Stimulated activated CD4-positive, alpha-beta T cell treated with anti-CD3 and anti-CD28 coated beads, Interleukin-2, amount 100 ng/mL, for 24 hours (primary cell): Measurements from ENCODE around the gene RFX2.
"Not testable (repeated sequence)": the region's sequence is repeated elsewhere in the genome, so short reads cannot be mapped to it uniquely, and the experiment has no call there.

Experiments
- DNase-seq, 2 donors: peaks; one replicate each; pipeline ENCODE4 v3.0.0-alpha.2; 2020

The RFX2 gene

DNA sequence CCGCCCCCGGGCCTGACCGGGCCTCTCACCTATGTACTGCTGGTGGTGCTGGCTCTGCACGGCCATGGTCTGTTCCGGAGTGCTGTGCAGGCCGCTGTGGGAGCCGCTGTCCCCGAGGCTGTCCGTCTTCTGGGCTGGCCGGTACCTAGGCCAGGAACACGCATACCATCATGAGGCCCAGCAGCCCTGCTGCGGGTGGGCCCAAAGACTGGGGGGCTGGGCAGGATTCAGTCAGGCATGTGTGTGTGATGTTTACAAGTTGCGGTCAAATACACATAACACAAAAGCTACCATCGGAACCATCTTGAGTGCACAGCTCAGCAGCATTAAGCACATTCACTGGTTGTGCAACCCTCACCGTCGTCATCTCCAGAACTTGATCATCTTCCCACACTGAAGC, 100.2 kb downstream of the RFX2 start:
- DNase-seq = no peak

DNA sequence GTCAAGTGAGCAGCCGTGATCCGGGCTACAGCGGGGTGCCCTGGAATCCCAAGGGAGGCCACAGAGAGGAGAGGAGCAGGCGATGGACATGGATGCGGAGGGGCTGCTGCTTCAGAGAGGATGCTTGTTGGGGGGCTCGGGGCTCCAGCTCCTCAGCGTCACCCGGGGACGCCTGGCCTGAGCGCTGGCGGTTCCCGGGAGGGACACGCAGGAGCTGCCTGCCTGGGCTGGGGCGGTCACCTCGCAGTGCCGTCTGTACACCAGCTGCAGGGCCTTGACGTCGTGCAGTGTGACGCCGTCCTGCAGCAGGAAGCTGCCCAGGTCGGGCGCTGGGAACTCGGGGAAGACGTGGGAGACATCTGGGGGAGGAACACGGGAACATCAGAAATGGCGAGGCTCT, 102.4 kb downstream of the RFX2 start:
- DNase-seq = no peak

DNA sequence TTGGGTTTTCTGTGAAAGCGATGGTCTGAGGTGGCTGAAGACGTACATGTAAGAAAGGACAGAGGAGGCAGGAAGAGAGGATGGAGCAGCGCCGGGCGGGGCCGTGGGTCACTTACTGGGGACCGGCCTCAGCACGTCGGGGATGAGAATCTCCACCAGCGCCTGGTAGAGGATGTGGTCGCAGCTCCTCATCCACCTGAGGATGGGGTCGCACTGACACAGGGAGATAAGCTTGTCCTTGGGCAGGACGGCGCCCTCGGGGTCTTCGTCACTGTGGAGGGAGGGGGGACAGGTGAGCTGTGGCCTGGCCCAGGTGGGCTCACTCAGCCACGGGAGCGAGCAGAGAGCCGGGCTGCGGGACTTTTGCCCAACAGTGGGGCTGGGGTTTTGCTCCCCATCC, 103.4 kb downstream of the RFX2 start:
- no peak for DNase-seq

DNA sequence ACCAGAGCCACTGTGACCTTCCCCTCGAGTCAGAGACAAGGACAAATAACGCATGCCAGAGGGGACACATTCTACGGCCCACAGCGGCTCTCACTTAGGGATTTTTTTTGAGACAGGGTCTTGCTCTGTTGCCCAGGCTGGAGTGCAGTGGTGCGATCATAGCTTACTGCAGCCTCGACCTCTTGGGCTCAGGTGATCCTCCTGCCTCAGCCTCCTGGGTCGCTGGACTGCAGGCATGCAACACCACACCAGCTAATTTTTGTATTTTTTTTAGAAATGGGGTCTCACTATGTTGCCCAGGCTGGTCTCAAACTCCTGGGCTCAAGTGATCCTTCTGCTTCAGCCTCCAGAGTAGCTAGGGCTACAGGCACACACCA, 104.2 kb downstream of the RFX2 start:
- not testable (repeated sequence) for DNase-seq

DNA sequence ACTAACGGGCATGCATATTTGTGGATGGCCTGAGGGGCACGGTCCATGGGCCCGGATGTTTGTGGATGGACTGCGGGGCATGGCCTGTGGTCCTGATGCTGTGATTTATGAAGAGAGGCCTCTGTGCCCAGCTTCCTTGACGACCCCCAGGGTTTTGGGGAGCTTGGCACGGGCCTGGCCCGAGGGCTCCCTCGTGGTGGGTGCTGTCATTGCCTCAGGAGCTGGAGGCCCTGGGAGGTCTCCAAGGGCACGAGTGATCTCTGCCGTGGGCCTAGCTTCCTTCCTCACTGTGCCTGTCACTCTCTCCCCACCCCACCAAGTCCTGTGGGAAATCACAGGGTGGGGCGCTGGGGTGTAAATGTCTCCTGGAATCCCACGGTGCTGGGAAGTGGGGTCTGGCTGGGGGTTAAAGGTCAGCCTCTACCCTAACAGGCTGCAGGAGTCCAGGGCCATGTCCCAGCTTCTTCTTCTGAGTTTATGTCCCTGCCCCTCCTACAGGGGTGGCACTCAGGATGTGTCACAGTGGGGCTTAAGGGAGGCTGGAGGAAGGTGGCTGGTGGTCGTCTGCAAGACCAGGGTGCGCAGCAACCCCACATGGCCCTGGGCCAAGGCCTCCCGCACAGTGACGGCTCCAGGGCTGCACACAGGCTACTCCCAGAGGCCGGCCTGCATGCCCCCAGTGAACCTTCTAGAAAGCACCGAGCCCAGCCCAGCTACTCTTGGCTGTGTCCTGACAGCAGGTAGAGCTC, 104.8 kb downstream of the RFX2 start:
- no peak for DNase-seq

DNA sequence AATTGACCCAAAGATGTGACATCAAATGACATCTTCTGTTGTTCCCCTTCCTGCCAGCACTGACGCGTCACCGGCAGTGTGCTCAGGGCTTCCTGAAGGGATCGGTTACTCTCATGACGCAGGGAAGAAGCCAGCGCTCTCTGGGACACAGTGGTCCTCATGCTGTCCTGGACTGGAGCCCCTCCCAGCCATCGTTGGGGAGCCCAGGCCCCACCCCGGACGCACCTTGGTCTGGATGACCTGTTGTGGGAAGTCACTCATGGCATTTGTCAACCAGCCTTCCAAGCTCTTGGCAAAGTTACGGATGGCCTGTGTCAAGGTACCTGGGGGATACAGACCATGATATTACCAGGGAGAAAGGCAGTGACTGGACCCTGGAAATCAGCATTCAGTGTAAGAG, 106.3 kb downstream of the RFX2 start:
- DNase-seq = no peak

DNA sequence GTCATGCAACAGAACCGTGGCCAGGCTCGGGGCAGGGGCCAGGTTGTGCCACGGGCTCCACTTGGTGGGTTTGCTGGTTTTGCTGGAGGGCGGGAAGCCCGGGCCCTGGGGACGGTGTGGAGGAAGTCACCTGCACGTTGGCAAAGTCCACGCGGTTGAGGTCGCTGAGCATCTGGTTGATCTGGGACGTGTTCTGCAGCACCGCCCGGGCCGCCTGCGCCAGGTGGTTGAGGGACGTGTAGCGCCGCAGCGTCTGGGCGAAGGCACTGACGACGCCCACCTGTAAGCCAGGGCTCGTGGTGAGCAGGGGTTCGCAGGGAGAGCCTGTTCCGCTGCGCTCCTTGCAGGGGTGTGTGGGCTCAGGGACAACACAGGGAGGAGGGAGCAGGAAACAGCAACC, 107.7 kb downstream of the RFX2 start:
- DNase-seq = no peak

DNA sequence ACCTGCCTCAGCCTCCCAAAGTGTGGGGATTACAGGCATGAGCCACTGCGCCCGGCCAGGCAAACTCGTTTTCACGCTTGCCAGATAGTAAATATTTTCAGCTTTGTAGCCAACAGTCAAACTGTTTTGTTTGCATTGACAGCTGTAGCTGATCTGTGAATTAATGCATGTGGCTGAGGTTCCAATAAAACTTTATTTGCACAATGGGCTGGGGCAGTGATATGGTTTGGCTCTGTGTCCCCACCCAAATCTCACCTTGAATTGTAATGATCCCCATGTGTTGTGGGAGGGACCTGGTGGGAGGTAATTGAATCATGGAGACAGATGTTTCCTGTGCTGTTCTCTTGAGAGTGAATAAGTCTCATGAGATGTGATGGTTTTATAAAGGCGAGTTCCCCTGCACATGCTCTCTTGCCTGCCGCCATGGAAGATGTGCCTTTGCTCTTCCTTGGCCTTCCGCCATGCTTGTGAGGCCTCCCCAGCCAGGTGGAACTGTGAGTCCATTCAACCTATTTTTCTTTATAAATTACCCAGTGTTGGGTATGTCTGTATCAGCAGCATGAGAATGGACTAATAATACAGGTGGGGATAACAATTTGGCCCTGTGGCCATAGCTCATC, 110.0 kb downstream of the RFX2 start:
- no peak for DNase-seq

DNA sequence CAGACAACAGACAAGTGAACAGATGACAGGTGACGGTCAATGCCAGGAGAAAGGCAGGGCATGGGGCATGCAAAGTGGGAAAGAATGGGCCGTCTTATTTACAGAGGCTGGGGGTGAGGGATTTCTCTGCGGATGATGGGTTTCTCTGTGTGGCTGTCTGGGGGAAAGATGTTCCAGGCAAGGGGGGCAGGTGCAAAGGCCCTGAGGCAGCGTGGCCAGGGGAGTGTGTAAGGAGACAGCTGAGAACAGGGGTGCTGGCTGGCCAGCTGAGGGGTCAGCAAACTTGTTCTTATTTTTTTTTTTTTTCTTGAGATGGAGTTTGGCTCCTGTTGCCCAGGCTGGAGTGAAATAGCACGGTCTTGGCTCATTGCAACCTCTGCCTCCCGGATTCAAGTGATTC, 110.6 kb downstream of the RFX2 start:
- DNase-seq = no peak

DNA sequence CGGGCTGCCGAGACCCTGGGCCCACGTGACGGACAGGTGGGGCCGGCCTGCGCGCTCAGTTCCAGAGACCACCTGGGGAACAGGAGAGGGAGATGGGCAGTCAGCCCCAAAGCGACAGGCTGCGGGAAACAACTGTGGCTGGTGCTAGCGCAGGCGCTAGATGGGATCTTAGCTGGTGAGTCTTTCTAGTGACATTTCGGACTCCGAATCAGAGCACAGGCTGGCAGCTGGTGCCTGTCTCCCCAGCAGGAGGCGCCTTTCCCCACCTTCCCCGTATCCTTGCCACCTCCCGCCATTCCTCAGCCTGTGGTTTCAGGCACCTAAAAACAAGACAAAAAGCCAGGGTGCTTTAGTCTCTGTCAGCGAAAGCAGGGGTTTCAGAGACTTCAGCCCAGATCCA, 112.9 kb downstream of the RFX2 start:
- DNase-seq = no peak

DNA sequence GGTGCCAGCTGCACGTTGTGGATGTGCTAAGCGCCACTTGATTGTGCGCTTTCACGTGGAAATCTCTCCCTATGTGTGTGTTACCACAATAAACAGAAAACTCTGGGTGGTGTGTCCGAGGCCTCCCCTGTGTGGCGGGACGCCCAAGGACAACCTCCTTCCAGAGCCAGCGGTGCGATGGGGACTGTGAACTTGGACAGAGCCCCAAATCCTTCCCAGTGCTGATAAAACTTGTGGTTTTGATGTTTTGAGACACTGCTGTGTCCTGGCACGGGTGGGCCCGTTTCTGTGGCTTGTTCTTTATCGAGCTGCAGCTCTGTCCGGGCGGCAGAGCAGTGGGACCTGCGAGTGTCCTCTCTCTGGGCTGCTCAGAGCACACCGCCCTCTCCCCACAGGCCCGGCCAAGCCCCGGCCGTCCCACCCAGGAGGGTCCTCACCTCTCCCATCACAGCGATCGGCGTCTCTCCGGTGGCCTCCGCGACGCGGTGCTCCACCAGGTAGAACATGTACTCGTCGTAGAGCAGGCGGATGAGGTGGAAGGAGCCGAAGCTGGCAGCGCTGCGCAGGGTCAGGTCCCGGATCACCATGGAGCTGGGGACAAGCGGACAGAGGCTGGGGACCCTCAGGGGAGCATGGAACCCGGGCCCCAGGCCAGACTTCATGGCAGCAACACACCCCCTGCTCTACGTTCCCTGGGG, 113.5 kb downstream of the RFX2 start:
- no peak for DNase-seq

DNA sequence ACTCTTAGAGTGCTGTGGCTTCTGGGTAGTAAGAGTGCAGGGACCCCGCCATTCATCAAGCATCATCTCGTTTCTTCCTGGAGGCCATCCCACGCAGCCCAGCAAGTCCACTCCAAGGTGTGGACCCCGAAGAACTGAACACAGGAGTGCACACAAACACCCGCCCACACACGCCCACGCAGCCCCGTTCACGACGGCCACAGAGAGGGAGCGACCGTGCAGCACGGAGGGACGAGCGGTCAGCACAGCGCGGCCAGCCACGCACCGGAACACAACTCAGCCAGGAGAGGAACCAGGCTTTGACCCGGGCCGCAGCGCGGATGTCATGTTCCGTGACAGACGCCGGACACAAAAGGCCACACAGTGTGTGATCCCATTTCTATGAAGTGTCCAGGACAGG, 114.2 kb downstream of the RFX2 start:
- DNase-seq = no peak

DNA sequence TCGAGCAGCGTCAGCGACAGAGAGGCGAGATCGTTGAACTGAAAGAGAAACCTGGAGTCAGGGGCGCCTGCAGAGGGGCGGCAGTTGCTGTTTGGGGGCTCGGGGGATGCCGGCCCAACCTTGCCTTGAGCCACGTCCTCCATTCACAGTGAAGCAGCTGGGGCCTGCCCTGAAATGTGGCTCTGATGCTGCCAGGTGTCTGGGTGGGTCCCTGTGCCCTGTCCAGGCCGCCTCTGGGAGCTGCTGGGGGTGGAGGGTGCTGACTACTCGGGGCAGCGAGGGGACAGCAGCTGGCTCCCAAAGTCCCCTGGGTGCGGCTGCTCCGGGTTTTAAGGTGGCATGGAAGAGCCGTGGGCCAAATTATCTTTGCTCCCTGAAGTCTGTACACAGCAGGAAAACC, 114.7 kb downstream of the RFX2 start:
- DNase-seq = no peak

DNA sequence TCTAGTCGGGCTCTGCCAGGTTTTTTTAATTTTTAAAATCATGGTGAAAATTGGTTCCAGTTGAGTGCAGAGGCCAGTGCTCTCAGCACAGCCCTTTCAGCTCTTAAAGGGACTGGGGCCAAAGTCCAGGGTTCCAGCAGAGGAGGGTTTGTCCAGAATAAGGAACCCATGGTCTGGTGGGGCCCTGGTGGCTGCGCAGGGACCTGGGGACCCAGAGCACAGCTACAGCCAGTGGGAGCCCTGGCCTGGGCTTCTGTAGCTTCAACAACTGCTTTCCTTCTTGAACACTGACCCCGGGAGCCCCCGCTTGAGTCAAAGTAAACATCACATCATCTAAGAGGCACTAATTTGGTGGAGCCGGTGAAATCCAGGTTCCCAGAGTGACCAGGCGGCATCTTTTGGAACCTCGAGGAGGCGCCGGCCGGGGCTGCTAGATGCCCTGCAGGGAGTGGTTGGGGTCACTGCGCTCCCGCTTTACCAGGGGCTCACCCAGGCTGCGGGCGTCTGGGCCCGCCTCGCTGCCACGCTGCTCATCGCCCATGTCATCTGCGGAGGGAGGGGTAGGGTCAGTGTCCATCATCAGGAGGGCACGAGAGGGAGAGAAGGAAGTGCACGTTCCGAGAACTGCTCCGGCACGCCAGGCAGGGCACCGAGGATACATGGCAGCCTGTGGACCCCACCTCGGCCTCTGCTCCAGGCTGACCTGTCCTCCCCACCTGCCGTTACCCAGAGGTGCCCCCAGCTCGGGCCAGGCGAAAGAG, 115.7 kb downstream of the RFX2 start:
- DNase-seq = no peak

DNA sequence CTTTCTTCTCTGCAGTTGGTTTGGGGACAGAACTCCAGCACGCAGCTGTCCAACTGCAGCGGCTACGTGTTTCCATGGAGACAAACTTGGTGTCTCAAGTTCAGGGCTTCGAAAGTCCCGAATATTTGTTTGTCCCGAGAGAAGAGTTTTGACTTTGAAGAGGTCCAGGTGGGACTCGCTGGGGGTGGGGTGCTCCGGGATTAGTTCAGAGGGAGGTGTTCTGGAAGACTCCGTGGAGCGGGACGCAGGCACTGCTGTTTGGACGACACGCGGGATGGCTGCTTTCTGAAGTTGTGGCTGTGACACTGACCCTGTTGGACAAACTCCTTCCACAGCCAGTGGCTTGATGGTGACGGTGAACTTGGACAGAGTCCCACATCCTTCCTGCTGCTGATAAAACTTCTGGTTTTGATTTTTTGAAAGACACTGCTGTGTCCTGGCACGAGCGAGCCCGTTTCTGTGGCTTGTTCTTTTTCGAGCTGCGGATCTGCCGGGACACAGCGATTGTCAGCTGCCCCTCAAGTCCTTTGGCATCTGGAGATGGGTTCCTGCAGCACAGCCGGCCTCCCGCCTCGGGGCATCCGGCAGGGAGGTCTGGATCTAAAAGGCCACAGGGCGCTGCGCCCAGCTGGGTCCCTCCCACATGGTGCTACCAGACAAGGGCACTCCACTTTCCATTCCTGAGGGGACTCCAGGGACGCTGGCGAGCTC, 116.5 kb downstream of the RFX2 start:
- no peak for DNase-seq

DNA sequence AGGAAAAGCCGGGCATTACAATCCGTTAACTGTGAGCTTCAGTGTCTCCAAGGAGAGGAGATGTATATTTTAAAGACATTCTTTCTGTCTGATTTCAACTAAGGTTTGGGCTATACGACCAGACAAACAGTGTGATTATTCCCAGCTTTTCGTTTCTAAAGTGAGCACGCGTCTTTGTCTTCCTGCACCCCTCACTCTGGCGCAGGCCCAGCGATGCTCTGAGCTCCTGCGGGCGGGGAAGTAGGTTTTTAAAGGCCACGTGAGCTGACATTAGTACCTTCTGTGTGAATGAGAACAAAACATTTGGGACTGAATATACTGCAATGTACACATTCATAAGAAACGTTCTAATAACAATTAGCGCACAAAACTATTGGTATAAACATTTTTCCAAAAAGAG, 117.1 kb downstream of the RFX2 start:
- DNase-seq = no peak

DNA sequence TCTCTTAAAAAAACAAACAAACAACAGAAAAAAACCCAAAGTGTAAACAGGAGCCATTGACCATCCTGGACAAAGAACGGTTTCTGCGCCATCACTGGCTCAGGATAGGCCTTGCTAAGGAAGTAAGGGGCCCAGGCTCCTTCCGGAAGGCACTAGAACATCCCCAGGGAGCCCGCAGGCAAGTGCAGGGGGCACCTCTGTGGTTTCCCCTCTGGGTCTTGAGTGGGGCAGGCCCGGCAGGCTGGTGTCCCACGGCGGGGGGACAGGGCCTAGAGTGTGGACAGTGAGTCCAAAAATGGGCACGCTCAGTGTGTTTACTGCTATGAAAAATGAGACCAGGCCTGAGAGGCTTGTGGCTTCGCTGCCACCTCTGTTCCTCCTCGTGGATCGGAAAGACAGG, 117.5 kb downstream of the RFX2 start:
- DNase-seq = no peak

DNA sequence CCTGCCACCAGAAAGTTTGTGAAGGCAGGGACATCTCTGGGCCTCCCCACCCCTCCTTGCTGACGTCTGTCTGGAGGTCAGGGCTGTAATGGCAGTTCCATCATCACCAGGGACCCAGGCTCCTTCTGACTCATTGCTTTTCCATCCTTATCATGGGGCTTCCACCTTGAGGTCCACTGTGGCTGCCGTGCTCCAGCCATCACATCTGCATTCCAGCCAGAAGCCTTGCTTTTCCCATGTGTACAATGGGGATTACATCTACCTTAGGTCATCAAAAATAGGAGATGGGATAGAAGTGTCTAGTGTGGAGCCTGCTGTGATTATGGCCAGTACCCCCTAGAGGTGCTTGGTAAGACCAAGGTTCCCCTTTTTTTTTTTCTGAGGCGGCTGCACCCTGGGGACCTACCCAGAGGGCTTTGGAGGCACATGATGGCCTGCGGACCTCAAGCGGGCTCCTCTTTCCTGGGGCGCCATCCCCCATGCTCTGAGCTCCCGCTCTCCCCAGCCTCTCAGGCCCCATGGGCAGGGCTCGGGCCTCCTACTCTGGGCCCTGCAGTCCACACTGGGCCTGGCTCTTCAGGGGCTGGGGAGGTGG, 119.0 kb downstream of the RFX2 start:
- no peak for DNase-seq

DNA sequence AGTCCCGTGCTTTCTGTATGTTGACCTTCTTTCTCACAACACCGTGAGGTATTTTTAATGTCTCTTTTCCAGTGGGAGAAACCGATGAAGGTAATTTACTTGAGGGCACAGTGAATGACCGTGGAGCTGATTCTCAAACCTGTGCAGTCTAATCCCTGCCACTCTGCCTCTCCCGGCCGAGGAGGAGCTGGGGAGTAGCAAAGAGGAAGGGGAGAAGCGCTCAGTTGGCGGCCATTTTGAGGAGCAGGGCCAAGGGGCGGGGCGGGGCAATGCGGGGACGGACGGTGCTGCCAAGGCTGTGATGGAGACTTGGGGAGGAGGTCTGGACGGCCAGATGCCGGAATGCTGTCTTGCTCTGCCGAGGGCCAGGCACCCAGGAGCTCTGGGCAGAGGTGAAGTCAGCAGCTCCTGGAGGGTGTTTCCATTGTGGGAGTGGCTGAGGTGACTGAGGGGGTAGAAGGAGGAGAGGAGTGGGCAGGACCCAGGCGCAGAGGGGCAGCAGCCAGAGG, 120.0 kb downstream of the RFX2 start:
- peak in 1 of 2 donors; percentile 6 for DNase-seq

DNA sequence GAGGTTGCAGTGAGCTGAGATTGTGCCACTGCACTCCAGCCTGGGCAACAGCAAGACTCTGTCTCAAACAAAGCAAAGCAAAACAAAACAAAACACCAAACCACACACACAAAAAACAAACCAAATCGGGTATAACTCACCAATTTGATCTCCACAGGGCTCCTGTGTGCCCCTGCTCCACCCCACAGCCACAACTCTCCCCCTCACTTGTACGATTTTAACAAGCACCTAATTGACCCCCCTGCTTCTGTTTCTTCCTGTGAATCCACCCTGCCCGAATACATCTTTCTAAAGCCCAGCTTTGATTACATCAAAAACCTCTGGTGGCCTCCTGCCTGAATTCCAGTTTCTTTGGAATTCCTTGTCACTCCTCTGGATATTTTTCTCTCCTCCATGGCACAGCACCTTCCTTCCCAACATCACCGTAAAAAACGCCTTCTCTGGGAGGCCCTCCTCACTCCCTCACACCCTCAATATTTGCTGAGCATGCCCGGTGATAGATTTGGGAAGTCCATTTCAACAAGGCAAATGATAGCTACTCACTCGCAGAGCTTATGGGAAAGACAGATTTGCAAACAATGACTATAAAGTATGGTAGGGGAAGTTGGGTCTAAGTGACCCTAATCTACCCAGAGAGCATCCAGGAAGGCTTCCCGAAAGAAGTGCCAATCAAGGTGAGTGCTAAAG, 120.8 kb downstream of the RFX2 start:
- DNase-seq = no peak

DNA sequence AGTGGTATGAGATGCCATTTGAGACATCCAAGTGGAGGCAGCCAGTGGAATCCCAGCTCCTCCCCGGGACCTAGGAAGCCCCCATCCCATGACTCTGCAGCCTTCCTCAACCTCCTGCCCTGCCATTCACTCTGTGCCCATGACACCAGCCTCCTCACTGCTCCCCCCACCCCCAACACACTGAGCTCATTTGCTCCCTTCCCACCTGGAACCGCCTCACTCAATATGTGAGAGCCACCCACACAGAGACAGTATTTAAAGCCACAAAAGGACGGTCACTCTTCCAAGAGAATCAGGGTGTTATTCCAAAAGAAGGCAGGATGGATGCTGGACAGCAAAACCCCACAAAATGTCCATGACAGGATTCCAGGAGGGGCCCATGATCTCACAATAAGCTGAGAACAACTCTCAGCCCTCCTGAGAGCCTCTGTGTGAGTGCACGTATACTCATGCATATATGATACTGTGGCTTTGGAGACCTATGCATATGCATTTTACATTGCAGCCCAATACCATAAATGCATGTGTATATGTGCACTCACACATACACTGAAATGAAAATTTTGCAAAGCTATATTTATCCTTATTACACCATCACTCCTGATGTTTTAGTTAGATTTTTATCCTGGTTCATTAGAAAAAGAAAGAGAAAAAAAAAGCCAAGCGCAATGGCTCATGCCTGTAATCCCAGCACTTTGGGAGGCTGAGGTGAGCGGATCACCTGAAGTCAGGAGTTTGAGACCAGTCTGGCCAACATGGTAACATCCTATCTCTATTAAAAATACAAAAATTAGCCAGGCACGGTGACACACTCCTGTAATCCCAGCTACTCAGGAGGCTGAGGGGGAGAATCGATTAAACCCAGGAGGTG, 121.5 kb downstream of the RFX2 start:
- DNase-seq = no peak
